GM20000 (cell line): ENCODE measurements around the gene ABCC11.

Source experiments
- DNase-seq: peaks from one replicate; pipeline ENCODE4 v3.0.0; 2012; ENCODE audit warnings: low spot score
- TF ChIP-seq, protein P1 (sequence below): IDR thresholded peaks from 2 replicates; pipeline ENCODE4 v1.5.1; 2012; ENCODE audit warnings: mild to moderate bottlenecking, control low read depth; ENCODE audit errors: extremely low read depth, missing control alignments

Gene ABCC11

DNA sequence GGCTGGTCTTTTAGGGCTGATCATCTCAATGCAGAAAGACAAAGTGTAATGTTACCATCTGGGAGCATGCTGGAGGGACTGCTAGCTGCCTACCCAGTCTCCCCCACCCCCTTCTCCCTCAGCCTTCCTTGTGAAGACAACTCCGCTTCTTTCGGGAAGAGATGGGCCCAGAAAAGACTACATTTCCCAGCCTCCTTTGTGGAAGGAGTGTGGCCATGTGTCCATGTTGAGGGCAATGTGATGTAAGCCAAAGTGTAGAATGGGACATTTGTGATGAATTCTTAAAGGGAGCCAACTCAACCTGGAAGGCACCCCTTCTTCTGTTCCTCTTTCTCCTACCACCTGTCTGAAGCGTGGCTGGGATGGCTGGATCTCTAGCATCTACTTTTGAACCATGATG is 107.8 kb downstream of the ABCC11 start:
- TF ChIP-seq, protein P1, sequence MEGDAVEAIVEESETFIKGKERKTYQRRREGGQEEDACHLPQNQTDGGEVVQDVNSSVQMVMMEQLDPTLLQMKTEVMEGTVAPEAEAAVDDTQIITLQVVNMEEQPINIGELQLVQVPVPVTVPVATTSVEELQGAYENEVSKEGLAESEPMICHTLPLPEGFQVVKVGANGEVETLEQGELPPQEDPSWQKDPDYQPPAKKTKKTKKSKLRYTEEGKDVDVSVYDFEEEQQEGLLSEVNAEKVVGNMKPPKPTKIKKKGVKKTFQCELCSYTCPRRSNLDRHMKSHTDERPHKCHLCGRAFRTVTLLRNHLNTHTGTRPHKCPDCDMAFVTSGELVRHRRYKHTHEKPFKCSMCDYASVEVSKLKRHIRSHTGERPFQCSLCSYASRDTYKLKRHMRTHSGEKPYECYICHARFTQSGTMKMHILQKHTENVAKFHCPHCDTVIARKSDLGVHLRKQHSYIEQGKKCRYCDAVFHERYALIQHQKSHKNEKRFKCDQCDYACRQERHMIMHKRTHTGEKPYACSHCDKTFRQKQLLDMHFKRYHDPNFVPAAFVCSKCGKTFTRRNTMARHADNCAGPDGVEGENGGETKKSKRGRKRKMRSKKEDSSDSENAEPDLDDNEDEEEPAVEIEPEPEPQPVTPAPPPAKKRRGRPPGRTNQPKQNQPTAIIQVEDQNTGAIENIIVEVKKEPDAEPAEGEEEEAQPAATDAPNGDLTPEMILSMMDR, result no peak
- DNase-seq, result no peak

DNA sequence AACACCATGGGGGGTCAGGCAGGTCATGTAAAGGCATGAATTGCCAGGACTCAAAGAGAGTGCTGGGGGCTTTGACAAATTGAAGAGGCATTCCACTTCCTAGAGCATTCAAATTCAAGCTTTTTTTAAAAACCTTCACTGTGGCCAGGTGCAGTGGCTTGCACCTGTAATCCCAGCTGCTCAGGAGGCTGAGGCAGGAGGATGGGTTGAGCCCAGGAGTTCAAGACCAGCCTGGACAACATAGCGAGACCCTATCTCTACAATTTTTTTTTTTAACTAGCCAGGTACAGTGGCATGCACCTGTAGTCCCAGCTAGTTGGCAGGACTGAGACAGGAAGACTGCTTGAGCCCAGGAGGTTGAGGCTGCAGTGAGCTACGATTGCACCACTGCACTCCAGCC is 108.8 kb downstream of the ABCC11 start:
- DNase-seq, result no peak
- TF ChIP-seq, protein P1, result no peak

DNA sequence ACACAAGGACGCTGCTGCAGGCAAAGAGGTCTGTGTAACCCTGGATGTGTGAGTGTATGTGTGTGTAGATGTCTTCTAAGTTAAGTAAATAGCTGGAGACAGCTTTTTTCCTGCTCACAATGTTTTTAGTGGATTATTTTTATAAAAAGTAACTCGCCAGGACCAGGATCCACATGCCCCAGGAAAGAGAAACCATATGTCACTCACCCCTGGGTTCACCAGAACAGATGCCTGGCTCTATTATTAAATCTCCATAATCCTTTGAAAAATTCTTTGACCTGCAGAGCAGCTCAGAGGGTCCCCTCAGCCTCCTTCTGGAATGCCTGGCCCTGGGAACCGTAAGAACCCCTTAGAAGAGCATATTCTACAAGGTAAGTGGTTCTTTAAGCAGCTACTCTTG is 109.5 kb downstream of the ABCC11 start:
- TF ChIP-seq, protein P1, result no peak
- DNase-seq, result no peak

DNA sequence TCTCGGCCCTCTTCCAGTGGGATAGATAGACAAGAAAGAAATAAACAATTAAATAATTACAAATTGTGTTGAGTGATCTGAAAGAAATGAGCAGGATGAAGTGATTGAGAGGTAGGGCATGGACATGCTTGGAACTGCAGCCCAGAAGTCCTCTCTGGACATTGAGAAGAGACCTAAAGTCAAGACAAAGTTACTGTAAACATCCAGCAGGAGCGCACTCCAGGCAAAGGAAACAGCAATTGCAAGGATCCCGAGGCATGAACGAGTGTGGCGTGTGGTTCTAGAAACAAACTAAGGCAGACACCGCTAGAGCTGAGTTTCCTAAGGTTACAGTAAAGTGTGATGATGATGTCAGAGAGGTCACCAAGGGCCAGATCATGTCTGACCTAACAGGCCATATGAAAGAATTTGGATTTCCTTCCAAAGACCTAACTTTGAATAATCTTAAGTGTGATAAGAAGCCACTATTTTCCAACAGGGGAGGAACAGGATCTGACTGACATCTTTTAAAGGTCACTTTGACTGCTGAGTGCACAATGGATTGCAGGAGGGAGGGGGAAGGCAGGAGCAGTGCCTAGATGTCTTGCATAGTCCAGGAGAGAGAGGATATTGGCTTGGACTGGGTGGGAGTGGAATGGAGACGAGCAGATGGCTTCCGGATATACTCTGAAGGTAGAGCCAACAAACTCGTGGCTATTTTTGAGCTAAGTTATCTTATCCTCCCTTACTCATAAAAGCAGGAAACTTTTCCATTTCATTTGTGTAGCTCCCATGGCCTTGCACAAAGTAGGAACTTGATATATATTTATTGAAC is 110.6 kb downstream of the ABCC11 start:
- TF ChIP-seq, protein P1, result no peak
- no peak for DNase-seq

DNA sequence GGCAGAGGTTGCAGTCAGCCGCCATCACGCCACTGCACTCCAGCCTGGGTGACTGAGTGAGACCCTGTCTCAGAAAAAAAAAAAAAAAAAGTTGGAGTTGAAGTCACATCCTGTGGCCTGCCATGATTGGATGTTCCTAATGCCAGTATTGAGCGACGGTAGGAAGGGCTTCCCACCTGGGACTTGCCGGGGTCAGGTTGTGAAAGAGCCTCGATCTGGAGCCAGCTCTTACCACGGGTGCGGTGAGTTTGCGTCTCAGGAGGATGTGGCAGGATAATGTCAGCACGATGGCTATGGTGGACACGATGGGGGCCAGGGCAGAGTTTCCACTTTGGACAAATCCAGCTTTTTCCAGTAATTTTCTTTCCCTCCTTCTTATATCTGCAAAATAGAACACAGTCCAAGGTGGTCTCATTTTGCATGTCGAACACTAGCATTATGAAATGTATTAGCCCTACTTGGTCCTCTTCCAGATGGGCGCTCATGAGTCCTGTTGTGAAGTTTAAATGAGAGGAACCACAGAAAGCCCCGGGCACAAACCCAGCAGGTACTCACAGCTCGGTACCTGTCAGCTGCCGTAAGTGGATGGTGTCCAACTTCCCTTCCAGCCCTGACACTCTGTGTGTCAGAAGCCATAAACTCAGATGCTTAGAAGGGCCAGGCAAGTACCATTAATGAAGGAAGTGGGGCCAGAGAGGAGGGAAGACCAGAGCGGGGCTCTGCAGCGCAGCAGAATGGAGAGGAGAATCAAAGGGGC is 113.7 kb downstream of the ABCC11 start:
- DNase-seq, result no peak
- TF ChIP-seq, protein P1, result no peak

DNA sequence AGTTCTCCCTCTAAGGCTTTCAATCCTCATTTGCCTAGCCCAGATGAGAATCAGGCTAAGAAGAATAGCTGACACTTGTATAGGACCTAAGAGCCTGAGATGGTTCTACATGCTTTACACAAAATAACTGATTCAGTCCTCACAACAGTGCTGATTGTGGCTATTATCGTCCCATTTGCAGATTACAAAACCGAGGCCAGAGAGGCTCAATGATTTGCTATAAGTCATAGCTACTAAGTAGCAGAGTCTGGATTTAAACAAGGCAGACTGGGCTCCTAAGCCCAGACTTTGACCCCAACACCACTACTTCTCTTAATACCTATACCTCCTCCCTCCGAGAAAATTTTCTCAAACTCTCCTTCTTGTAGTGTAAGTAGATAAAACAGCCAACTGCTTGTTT is 114.6 kb downstream of the ABCC11 start:
- TF ChIP-seq, protein P1, result no peak

More for the DNA sequence above, 114.6 kb downstream of the ABCC11 start:
- no peak for DNase-seq
